Astrocyte (in vitro differentiated cells and primary cell): ENCODE measurements around the gene FFAR1.

ENCODE experiments used
- EZH2 ChIP-seq: IDR thresholded peaks from 2 replicates; pipeline ENCODE4 v1.6.1; 2012; ENCODE audit warnings: mild to moderate bottlenecking, low read length, inconsistent platforms; ENCODE audit not compliant: insufficient read depth
- TF ChIP-seq, protein P1 (sequence below): IDR thresholded peaks from 2 replicates; pipeline ENCODE4 v1.5.1; 2011; ENCODE audit warnings: low read depth, mild to moderate bottlenecking, inconsistent platforms, low read length, moderate library complexity; ENCODE audit not compliant: insufficient read depth

DNA sequence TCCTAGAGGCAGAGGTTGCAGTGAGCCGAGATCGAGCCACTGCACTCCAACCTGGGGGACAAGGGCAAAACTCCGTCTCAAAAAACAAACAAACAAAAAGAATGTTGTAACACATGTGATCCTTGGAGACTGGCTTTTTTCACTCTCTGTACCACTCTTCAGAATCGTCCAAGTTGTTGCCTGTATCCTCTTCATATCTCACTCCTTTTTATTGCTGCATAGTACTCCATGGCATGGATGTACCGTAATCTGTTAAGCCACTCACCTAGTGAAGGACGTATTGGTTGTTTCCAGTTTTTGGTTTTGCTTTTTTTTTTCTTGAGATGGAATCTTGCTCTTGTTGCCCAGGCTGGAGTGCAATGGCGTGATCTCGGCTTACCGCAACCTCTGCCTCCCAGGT is 25.7 kb upstream of the FFAR1 start:
- TF ChIP-seq, protein P1, sequence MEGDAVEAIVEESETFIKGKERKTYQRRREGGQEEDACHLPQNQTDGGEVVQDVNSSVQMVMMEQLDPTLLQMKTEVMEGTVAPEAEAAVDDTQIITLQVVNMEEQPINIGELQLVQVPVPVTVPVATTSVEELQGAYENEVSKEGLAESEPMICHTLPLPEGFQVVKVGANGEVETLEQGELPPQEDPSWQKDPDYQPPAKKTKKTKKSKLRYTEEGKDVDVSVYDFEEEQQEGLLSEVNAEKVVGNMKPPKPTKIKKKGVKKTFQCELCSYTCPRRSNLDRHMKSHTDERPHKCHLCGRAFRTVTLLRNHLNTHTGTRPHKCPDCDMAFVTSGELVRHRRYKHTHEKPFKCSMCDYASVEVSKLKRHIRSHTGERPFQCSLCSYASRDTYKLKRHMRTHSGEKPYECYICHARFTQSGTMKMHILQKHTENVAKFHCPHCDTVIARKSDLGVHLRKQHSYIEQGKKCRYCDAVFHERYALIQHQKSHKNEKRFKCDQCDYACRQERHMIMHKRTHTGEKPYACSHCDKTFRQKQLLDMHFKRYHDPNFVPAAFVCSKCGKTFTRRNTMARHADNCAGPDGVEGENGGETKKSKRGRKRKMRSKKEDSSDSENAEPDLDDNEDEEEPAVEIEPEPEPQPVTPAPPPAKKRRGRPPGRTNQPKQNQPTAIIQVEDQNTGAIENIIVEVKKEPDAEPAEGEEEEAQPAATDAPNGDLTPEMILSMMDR, result no peak
- no peak for TF ChIP-seq EZH2
